Measurements from ENCODE around the gene CDH4. TPM values are rescaled to one million over a fixed set of nuclear protein-coding genes. Genes with fewer than 3 reads are reported as not detected.

Gene CDH4
- polyA plus RNA-seq, 4 donors = 5.6 to 8.8 (median 7.0) TPM

DNA sequence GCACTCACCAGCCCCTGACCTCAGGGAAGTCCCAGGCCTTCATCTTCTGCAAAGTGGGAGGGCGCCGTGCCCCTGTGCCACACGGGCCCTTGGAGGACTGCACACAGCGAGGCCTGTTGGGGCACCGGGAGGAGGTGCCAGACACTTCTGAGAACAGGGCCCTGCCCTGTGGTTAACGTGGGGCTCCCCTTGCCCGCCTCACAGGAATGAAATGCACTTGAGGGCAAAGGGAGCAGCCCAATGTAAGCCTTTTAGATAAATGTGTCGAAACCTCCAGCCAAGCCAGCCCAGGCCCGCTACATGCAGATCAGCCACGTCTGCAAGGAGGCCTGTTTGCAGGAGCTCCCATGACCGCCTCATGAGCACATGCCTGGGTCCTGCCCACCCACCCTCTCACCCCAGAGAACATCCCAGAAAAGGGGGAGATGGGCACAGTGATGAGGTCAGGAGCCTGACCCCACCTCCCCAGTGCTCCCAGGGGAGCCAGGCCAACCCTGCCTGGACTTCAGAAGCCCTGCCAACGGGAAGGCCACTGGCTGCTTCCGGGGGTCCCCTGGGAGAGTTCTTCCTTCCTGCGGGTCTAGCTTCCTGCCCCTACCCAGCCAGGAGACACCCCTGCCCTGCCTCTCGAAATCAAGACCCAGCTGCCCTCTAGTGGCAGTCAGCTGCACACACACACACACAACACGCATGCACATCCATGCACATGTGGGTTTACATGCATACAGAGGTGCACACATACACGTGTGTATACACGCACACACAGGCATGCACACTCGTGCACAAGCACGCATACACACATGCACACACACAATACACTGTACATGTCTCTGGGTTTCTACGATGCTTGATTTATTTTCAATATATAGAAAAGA is 634.9 kb downstream of the CDH4 start:
- DNase-seq (ENCODE audit: low read depth in 4 of 4, low spot score in 2 of 4) = no peak

DNA sequence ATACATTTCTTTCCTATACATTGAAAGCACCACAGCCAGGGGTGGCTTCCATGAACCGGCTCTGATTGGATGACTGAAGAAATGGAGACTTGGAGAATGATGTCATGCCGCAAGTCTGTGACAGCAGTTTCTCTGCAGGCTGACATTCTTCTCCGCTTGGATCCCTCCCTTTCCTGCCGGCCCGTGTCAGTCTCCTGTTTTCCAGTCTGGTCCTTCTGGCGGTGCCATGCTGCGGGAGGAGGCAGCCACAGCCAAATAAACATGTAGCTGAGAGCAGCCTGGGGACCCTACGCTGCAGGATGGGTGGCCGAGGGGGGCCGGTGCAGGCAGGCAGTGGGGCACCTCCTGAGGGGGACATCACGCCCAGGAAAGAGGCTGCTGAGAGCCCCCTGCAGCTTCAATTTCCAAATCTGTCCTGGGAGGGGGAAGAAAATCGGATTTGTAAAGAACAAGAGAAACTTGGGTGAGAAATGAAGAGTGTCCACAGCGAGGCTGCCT is 635.6 kb downstream of the CDH4 start:
- DNase-seq (ENCODE audit: low read depth in 4 of 4, low spot score in 2 of 4) = no peak

DNA sequence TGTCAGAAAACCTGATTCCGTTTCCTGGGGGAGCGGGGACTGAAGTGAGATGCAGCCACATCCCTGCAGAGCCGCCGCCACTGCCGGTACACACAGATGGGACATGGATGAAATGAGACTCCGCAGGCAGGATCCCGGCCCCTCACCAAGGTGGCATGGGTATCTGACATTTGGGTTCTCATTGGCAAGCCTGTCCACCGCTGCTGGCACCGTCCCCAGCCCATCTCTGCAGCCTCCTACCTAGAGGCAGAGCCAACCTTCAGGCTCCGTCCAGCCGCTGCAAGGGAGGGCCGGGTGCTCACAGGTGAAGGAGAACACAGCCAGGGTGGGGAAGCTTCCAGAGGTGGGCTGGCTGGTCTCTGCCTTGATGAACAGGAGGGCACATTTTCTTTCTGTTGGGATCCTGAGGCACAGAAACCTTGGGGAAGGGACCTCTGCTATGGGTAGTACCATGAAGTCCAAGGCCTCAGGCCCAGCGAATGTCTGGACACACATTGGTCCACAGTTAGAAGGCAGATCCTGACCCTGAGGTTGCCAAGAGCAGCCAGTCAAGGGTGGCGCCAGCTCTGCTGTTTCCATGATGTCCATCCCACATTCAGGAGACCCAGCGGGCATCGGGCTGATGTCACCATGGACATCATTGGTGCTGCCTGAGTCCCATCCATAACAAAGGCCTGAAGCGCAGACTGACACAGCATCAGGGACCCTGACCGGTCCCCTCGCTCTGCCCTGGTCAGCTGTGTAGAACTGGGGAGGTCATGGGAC is 636.2 kb downstream of the CDH4 start:
- DNase-seq (ENCODE audit: low read depth in 4 of 4, low spot score in 2 of 4) = no peak

DNA sequence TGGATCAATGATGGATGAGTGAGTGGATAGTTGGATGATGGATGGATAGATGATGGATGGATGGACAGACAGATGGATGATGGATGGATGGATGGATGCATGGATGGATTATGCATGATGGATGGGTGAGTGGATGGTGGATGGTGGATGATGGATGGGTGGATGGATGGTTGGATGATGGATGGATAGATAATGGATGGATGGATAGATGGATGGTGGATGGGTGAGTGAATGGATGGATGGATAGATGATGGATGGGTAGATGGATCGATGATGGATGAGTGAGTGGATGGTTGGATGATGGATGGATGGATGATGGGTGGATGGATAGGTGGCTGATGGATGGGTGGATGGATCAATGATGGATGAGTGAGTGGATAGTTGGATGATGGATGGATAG is 637.6 kb downstream of the CDH4 start:
- DNase-seq (ENCODE audit: low read depth in 4 of 4, low spot score in 2 of 4) = no peak

DNA sequence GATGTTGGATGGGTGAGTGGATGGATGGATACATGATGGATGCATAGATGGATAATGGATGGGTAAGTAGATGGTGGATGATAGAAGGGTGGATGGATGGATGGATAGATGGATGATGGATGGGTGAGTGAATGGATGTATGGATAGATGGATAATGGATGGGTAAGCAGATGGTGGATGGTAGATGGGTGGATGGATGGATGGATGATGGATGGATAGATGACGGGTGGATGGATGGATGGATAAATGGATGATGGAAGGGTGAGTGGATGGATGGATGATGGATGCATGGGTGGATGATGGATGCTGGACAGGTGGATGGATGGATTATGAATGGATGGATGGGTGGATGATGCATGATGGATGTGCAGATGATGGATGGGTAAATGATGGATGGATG is 638.1 kb downstream of the CDH4 start:
- no peak for DNase-seq (ENCODE audit: low read depth in 4 of 4, low spot score in 2 of 4)

DNA sequence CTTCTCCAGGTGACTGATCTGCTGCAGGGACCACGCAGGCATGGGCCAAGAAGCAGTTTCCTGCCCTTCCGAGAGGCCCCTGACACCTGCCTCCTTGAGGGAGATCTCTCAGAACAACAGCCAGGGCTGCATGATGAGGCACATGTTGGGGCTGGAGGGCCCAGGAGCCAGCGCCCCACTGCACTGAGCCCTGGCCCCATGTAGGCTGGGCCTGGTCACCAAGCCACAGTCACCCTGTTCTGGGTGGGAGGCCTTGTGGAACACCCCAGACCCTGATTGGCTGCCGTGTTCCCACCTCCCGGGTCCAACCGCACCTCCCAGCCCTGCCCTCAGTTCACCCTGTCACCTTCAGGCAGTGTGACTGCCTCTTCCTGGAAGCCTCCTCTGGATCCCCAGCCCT is 639.4 kb downstream of the CDH4 start:
- no peak for DNase-seq (ENCODE audit: low read depth in 4 of 4, low spot score in 2 of 4)

DNA sequence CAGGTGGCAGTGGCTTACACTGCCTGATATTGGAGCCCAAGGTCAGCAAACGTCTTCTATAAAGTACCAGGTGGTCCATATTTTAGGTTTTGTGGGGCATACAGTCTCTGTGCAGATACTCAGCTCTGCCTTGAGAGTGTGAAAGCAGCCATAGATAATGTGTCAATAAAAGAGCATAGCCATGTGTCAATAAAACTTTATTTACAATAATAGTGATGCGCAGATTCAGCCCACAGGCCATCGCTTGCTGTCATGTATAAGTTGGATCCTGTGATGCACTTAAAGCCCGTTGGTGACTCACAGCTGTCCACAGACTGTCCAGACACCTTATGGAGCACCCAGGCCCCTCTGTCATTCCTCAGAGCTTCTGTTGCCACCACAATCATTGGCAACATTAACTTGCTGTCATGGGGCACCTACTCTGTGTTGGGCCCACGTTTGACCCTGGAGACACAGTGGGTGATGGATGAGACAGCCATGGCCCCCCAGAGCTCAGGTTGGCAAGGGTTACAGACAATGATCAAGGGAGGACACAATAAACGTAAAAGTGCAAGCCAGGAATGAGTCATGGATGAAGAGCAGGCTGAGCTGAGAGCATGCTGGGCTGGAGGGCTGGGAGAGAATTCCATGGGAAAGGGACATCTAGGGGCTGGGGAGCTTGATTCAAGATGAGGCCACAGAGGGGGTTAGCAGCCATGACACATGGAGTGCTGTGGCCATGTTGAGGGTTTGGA is 640.0 kb downstream of the CDH4 start:
- no peak for DNase-seq (ENCODE audit: low read depth in 4 of 4, low spot score in 2 of 4)

DNA sequence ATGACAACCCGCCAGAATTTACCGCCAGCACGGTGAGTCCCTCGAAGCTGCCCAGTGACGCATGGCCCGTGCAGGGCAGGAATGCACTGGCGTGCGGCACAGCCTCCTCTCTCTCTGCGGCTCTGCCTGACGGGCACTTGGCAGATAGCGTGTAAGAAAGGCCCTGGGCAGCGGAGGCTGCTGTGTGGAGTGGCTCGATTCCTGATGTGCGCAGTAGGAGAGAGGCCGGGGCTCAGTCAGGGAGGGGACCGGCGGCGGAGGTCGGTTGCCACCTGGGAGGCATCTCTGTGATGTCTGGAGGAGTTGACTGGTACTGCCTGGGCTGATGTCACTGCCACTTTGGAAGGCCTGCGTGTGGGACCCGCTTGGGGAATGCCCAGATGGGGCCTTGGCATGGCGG is 643.0 kb downstream of the CDH4 start:
- no peak for DNase-seq (ENCODE audit: low read depth in 4 of 4, low spot score in 2 of 4)

DNA sequence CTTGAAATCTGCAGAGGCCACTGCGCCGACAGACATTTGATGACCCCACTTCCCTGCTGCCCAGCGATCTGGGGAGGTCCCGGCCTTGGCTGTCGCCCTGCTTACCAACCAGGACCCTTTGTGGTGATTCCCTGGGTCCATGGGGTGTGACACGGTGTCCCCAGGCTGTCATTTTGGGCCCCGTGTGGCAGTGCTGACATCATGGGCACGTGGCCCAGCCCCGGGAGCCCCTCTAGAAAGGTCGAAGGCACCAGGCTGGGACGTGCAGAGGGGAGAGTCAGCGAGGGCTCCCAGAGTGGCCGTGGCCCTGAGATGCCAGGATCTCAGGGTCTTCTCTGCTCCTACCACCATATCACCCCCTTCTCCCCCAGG is 643.6 kb downstream of the CDH4 start:
- DNase-seq (ENCODE audit: low read depth in 4 of 4, low spot score in 2 of 4) = no peak

DNA sequence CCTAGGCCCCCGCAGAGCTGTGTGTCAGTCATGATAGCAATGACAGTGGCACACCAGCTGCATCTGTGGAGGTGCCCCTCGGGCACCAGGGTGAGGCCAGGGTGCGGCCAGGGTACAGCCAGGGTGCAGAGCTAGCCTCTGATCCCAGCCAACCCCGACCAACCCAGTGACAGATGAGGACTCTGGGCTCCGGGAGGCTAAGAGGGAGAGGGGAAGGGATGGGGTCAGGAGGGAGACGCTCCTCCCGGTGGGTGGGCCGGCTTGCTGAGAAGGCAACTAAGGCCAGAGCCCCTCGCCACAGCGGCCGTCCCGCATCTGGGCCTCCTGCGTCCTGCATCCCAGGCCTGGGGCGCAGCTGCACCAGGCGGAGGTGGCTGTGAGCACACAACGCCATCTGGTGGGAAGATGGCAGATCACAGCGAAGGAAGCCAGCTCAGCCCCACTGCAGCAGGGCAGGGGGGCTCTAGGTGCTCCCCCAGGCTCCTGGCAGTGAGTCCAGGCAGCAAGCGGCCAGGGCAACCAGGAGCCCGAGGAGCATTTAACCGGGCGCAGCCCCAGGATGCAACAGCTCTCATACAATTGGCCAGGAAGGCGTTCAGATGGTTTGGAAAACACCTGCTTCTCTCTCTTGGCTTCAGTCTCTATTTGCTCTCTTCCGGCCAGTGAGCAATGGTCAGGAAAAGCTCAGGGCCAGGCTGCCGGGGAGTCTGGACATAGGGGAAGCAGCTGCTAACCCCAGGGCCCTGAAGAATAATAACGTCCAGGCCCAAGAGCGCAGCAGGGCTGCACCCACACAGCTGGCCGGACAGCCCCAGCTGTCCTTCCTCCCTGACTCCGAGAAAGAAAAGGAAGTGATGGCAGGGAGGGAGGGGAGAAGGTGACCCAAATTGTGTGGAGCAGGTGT is 644.2 kb downstream of the CDH4 start:
- DNase-seq (ENCODE audit: low read depth in 4 of 4, low spot score in 2 of 4) = peak in 1 of 4 donors; percentile 29

DNA sequence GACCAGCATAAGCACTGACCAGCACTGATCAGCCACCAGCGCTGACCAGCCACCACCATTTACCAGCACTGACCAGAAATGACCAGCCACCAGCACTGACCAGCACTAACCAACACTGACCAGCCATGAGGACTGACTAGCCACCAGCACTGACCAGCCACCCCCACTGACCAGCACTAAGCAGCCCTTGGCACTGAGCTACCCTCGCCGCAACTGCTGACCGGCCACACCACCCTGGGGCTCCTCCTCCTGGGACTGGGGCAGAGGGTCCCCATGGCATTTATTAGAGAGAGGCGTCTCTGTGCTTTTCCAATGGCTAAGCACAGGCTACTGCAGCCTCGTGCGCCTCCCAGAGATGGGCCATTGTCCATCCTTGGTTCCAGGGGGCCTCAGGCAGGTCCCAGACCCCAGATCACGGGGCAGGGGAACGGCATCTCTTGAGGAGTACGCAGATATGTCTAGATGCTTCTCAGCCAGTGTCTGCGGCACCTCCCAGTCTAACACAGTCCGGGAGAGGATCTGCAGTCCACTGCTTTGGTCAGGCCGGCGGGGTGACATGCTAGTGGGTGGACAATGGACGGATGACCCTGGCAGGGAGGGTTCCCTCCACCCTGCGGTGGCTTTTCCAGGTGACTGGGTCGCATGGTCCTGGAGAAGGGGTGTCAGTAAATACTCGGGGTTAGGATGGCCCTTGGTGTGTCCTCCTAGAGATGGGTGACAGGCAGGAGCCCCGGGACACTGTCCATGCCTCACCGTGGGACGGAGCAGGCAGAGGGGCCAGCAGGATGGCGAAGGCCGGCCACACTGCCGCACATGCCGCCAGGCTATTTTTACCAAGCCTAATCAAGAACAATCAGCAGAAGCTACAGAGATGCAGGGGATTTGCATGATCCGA is 645.6 kb downstream of the CDH4 start:
- DNase-seq (ENCODE audit: low read depth in 4 of 4, low spot score in 2 of 4) = no peak

DNA sequence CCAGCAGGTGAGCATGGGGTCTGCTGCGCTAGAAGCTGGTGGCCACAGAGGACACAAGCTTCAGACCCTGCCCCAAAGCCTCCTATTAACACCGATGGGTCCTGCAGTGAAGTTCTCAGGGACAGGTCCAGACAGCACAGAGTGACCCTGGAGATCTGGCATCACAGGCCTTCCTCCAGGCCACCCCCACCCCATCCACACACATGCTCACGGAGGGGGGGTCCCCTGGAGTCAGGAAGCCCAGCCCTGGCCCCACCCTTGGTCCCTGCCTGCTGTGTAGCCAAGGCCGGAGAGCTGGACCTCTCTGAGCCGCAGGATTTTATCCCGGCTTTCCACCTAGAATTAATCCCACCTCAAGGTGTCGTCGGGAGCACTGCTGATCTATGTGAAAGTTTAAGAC is 646.3 kb downstream of the CDH4 start:
- no peak for DNase-seq (ENCODE audit: low read depth in 4 of 4, low spot score in 2 of 4)

DNA sequence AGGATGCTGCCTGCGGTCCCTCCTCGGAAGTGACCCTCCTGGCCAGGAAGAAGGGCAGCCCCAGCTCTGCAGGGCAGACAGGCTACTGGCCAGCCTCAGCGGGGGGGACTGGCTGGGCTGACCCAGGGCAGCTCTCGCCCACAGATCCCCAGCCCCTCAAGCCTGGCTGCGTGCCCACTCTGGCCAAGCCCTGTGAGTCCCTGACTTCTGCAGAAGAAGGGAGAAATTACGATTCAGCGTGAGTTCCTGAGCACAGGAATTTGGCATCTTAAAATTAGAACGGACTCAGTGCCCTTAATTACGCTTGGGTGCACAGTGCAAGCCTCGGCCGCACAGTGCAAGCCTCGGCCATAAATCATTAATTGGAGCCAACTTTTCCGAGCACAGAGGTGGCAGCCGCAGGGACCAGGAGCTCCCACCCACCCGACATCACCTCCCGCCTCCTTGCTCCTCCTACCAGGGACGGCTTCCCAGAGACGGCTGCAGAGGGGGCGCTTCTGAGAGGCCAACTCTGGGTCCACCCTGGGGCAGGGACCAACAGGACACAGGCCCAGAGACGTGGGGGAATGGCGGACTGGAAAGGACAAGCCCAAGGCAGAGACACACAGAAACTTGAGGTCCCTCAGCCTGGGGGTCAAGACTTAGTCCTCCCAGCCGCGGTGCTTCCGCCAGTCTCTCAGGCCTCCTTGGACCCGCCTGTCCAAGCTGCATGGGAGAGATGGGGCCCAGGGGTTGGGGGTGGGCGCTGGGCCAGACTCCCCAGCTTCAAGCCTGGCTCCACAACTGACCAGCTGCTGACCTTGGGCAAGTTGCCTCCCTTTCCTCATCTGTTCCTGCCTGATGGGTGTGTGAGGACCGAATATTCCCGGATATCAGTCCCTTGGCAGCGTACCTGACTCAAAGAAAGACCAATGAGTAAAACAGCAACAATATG is 648.2 kb downstream of the CDH4 start:
- peak in 1 of 4 donors; percentile 27 for DNase-seq (ENCODE audit: low read depth in 4 of 4, low spot score in 2 of 4)

DNA sequence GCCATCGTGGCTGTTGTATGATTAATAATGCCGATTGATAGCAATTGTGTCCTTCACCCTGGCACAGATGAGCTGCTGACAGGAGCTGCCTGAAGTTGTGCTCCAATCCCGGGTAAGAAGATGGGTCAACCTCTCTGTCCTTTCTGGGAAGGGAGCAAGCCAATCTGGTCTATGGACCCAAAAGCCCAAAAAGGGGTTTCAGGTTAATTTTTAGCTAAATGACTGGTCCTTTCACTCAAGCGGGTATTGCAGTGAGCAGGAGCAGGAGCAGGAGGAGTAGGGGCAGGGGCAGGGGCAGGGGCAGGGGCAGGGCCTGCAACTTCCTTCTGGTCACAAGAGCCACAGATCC is 648.9 kb downstream of the CDH4 start:
- no peak for DNase-seq (ENCODE audit: low read depth in 4 of 4, low spot score in 2 of 4)

DNA sequence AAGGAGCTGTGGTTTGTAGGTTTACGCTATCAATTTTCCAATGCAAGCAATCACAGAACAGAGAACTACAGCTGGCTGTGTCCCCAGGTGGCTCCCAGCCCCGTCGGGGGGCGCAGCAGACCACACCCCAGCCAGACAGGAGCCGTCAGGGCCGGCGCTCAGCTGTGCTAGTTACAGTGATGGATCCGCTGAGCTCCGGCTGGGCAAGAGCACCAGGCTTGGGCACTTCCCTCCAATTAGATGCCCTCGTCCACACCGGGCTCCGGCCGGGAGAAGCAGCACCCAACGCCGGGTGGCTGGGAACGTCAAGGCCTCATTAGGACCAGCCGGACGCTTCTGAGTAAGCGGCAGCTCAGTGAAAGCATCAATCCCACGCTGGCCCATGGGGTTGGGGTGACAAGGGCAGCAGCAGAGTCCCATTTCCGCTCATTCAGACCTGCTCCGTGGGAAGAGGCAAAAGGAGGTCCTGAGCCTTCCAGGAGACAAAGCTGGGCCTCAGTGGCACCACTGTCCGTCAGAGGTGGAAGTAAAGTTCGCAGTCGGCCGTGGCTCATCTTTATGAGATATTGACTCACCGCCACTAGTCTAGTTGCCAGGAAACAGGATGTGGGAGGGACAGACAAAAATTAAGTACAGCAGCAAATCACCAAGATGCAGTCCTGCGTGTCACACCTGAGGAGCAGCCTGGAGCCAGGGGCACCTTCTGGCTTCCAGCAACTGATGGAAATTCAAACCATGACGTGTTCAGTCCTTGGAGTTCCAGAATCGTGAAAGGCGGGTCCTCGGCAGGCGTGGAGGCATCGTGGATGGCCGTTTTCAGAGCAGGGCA is 649.5 kb downstream of the CDH4 start:
- no peak for DNase-seq (ENCODE audit: low read depth in 4 of 4, low spot score in 2 of 4)

DNA sequence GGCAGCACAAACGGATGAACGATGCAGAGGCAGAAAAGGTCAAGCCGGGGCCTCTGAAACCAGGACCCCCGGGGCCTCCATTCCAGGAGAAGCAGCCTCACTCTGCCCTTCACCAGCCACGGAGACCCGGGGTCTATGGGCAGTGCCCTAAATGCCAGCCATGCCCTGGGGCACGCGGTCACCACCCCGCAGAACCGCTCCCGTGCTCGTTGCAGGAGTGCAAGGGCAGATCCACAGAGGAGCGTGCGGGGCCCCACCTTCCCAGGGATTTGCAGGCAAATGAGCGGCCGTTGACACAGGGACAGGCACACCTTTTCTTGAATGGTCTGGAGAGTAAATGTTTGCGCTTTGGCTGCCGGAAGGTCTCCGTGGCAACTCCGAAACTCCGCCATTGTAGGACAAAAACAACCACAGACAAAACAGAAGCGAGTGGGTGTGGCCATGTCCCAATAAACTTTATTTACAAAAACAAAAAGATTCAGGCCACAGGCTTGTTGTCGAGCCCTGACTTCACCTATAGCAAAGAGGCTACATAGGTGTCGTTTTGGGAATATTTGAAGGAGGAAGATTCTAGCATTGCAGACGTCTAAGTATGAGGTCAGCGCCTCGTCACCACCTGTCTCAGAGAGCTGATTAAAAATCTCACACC is 650.3 kb downstream of the CDH4 start:
- DNase-seq (ENCODE audit: low read depth in 4 of 4, low spot score in 2 of 4) = no peak

Measured in left renal cortex interstitium (tissue), 4 donors.